ENCODE results near the gene SMPD2.

SMPD2 gene, protein sequence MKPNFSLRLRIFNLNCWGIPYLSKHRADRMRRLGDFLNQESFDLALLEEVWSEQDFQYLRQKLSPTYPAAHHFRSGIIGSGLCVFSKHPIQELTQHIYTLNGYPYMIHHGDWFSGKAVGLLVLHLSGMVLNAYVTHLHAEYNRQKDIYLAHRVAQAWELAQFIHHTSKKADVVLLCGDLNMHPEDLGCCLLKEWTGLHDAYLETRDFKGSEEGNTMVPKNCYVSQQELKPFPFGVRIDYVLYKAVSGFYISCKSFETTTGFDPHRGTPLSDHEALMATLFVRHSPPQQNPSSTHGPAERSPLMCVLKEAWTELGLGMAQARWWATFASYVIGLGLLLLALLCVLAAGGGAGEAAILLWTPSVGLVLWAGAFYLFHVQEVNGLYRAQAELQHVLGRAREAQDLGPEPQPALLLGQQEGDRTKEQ

DNA sequence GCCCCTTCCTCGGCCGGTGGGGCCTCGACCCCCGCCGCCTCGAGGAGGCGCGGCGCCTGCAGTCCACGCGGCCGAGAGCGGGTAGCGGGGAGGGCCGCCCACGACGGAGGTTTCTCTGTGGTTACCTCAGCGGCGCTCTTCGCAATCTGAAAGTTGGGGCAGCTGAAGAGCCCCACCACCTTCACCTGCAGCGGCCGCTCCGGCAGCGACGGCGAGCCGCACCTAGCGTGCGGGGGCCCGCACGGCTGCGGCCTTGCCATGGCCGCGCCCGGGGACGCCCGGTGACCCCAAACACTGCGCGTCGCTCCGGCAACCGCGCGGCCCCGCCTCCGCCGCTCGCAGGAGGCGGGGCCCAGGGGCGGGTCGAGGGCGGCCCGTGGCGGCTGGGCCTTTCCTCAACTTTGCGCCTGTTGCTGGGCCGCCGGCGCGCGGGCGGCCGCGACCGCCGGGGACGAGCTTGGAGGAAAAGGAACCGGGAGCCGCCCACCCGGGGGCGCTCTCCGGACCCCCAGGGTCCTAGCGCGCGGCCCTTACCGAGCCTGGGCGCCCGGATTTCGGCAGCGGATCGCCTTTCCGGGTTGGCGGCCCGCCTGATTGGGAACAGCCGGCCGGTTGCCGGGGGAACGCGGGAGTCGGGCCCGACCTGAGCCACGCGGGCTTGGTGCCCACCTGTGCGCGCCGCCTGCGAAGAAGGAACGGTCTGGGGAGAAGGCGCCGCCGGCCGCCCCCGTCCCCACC, at the start of gene SMPD2, which contains the start of gene PPIL6:
SMPD2 (plus strand) TSS at position 394 of the 738 bp plus-strand sequence. CDS start 398 bp downstream, outside the sequence.
PPIL6 (minus strand) TSS at position 298 of the 738 bp plus-strand sequence; CDS start at position 260, 38 bp downstream.
- peak; percentile 74 to 76 for DNase-seq

DNA sequence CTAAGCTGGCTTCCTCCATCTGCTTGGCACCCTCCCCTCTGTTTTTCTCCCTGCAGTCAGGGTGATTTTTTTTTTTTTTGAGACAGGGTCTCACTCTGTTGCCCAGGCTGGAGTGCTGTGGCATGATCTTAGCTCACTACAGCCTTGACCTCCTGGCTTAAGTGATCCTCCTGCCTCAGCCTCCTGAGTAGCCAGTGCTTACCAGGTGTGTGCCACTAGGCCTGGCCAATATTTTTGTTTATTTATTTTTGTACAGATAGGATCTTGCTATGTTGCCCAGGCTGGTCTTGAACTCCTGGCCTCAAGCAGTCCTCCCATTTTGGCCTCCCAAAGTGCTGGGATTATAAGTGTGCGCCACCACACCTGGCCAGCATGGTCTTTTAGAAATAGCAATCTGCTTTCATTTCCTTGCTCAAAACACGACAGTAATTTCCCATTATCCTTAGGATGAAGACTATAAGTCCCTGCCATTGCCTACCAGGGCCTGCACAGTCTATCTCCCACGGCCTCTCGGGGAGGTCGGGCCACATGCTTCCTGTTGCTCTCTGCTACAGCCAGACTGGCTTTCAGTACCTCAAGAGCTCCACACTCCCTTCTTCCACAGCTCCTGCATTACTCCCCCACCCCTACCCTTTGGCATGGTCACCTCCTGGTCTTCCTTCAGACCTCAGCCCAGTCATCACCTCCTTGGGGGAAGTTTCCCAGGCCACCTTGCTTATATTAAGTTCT, 47.2 kb upstream of the SMPD2 start:
- DNase-seq = no peak

DNA sequence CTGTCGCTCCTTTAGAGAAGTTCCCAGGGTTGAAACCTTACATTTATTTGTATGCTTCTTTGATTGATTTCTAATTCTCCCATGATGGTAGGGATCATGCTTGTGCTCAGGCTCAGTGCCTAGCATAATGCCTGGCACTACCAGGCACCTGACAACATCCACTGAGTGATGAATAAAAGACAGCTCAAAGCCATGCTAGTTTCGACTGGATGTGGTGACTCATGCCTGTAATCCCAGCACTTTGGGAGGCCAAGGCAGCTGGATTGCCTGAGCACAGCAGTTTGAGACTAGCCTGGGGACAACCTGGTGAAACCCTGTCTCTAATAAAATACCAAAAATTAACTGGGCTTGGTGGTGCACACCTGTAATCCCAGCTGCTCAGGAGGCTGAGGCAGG, 46.6 kb upstream of the SMPD2 start:
- DNase-seq = no peak

DNA sequence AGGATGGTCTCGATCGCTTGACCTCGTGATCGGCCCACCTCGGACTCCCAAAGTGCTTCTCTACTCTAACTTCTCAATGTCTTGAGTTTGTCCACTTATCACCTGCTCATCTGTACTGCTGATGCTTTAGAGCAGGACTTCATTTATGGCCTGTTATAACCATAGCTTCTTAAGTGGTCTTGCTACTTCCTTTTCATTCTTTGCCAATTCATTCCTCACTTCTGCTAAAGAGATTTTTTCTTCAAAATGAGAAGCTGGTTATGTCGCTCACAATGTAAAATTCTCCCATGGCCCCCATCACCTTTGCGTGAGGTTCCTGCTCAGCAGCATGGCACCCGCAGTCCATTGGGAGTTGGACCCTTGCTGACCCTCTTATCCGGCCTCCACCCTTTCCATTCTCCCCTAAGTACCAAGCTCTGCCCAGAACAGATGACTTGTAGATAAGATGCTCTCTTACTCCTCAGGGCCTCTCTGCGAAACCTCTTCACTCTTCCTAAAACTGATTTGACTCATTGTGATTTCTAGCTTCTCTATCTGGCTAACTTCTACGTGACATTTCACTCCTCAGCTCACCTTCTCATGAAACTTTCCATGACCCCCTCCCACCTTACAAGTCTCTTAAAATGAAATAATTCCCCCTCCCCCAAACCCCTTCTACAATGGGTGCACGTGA, 44.3 kb upstream of the SMPD2 start:
- no peak for DNase-seq

DNA sequence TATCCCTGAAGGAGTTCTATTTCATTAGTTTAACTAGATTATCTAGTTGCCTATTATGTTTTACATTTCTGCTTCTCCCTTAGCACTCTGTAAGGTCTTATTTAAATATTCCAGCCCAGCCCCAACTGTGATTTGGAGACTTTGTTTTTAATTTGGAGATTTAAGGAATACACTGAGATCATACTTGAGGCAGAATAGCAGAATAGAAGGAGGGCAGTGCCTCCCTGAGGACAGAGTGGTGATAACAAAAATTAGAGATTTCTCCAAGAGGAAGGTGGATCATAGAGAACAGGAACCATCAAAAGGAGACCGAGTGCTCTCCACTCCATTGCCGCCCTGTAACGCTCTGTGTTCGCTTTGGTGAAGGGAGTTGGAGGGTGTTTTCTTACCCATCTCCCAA, 43.5 kb upstream of the SMPD2 start:
- DNase-seq = no peak

DNA sequence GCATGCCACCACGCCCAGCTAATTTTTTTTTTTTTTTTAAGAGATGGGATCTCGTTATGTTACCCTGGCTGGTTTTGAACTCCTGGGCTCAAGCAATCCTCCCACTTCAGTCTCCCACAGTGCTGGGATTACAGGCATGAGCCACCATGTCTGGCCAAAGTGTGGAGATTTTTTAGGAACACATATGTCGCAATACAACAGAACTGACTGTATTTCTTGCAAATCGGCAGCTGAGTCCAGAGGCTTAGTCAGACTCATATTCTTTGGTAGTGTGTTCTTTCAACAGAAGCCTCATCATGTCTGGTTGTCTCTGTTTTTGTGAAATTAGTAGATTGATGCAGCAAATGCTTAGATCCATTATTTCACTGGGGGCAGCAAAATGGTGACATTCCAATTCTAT, 34.3 kb upstream of the SMPD2 start:
- no peak for DNase-seq

DNA sequence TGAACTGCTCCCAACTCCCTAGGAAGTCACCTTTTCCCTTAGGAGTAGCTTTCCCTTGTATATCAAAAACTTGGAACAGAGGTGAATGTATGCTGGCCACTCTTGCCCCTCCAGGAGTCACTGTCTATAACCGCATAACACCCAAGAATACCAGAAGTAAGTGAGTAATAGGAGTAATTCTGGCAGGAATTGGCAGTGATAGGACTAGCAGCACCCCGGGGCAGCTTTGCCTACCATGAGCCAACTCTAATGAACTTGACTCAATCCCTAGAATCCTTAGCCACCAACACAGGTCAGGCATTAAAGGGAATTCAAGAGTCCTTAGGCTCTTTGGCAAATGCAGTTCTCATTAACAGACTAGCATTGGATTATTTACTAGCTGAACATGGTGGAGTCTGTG, 29.5 kb upstream of the SMPD2 start:
- DNase-seq = no peak

DNA sequence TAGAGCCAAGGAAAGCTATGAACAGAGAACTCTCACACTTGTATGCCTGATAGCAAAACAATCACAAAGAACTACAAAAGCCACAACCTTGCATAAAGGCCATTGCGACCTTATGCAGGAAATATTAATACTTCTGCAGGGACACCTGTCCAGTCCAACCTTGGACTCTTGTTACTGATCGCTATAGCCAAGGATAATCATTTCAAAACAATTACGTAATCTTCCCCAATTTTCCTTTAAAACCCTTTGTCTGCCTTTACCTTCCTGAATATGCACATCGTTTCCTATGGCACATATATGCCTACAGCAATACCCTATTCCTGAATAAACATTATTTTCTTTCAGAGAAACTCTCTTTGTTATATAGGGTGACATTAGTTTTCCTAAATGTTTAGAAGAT, 22.9 kb upstream of the SMPD2 start:
- no peak for DNase-seq

DNA sequence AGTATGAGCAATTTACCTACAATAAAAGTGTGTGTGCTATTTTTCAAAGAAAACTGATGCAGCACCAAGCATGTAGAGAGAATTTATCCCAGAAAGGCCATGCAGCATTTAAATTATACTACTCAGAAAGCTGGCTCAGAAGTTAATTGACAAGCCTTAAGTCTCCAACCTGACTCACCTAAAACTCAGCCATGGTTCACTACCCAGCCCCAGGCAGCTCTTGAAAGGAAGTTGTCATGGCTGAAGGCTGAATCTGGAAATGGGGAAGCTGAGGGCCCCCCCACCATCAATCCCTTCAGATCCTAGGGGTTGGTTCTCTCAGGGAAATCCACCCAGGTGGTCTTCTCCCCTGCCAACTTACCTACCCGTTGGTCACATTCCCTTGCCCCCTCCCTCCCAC, 19.8 kb upstream of the SMPD2 start:
- DNase-seq = no peak

DNA sequence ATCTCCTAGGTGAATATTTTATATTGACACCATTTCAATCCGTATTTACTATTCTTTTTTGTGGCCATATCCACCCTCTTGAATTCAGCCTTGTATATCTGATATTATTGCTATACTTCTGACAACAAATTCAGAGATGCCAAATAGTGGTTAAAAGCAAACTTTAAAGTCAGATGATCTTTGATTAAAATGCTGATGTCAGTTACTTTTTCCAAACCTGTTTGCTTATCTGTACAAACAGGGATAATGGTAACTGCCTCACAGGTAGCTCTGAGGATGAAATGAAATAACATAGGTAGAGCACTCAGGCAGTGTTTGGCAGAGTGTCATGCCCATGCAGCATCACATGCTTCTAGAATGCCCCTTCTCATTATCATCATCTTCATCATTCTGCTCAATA, 19.3 kb upstream of the SMPD2 start:
- no peak for DNase-seq

DNA sequence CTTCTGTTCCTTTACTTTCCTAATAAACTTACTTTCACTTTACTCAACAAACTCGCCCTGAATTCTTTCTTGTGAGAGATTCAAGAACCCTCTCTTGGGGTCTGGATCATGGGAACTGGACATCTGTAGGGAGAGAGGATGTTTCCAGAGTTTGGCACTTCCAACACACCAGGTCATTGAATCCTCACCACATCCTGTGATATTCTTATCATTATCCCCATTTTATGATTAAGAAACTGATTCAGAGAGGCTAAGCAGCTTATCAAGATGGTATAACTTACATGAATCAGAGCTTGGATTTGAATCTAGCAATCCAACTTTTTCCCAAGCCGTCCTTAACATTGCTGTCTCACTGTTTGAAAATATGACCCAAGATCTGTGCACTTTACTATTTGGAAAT, 15.6 kb upstream of the SMPD2 start:
- no peak for DNase-seq

DNA sequence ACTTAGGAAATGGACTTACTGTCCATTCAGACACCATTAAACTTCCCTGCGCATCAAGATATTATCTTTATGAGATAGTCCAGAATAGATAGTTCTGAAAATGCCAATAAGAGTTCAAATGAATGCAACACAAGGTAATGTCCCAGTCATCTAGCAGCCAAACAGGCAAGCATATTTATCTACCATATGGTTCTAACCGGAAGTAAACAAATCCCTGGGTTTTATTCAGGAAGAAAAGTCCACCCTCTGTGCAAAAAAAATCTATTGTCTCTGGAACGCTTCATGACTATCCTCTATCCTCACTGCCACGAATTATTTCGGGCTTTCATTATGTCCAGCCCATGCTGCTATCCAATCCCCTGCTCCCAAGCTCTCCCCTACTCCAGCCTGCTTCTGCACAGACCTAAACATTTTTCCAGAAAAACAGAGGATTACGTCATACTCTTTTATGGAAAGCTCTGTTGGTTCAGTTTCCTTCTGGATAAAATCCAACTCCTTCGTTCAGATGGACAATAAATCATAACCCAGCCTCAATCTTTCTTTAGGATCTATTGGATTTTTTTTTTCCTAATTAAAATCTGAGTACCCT, 11.5 kb upstream of the SMPD2 start:
- DNase-seq = no peak

DNA sequence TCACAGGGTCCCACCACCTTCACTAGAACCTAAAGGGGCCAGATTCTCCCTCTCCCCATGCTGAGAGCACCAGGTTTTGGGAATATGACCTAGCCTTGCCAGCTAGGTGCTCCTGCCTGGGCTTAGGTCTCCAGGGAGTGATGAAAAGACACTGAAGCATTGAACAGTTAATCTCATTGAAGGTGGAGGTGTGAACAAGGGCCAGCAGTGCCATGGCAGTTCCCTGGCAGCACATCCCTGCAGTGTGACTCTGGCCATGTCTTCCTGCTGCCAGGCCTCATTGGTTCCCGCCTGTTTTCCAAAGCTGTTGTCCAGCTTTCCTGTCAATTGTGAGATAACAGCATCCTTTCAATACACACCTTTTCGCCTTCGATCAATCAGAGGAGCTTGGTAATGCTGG, 11.0 kb upstream of the SMPD2 start:
- DNase-seq = no peak

DNA sequence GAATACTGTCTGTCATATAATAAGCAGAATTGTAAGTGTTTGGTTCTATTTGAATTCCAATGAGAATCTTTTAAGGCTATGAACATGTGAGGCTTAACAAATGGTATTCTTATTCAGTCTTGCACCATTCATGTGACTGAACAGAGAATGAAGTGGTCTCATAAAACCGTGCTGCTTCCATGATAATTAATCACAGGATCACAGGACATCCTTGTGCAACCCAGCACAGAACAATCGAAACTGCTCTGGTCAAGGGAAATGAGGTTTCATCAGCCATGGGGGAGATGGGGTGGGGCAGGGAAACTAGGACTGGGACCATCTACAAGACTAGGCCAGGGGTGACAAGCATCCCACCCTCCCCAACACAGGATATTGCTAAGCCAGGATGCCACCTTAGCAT, 6.1 kb upstream of the SMPD2 start:
- DNase-seq = no peak

DNA sequence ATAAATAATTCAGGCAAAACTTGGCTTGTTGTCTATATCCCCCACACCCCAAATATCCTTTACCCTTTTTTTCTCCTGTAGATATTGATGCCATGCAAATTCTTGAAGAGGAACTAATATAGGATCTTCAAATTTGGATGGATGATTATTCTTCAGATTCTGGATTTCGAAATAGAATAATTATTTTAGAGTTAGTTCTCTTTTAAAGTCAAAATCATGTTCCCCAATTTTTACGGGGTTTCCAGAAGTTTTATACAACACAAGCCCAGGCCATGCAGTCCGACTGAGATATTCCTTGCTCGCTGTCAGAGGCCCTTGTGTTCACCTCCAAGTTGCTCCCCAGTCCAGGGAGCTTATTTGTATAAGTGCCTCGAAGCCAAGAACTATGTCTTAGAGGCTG, 4.5 kb upstream of the SMPD2 start:
- DNase-seq = no peak

DNA sequence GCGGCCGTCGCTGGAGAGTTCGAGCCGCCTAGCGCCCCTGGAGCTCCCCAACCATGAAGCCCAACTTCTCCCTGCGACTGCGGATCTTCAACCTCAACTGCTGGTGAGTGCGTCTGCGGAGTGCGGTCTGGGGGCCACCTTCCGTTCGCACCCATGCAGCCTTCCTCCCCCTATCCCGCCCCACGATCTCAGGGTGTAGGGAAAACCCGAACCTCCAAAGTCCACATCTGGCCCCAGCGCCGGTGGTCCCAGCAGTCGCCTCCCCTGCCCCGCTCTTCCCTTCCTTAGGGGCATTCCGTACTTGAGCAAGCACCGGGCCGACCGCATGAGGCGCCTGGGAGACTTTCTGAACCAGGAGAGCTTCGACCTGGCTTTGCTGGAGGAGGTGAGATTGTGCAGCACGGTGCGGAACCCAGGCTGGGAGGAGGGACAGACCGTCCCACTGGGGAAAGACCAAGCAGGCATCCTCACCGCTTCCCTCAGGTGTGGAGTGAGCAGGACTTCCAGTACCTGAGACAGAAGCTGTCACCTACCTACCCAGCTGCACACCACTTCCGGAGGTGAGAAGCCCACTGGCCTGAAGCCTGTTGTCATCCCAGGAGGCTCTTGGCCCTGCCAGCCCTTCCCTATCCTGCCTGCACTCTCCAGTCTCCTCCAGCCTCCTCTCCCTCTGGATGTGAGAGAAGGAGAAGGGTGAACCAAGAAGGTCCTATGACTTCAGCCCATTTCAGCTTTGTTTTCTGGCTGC, 719 bp downstream of the SMPD2 start:
- peak; percentile 39 to 49 for DNase-seq

DNA sequence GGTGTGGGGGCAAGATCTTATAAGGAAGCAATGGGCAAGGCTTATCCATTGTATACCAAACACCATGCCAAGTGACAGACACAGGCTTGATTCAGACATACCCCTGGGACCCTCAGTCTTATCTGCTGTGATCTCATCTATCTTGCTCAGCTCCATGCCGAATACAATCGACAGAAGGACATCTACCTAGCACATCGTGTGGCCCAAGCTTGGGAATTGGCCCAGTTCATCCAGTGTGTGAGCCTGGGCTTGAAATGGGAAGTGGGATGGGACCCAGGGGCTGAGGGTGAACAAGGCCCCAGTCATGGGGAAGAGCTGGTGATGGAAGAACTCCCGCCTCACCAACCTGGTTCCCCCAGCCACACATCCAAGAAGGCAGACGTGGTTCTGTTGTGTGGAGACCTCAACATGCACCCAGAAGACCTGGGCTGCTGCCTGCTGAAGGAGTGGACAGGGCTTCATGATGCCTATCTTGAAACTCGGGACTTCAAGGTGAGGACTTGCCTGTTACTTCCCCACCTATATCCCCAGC, 1.9 kb downstream of the SMPD2 start:
- DNase-seq = no peak

DNA sequence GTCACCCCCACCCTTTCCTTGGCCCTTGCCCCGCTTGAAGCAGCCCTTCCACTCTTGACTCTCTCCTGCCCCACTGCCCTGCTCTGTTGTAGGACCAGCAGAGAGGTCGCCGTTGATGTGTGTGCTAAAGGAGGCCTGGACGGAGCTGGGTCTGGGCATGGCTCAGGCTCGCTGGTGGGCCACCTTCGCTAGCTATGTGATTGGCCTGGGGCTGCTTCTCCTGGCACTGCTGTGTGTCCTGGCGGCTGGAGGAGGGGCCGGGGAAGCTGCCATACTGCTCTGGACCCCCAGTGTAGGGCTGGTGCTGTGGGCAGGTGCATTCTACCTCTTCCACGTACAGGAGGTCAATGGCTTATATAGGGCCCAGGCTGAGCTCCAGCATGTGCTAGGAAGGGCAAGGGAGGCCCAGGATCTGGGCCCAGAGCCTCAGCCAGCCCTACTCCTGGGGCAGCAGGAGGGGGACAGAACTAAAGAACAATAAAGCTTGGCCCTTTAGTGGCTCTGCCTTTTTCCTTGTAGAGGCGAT, 3.0 kb downstream of the SMPD2 start:
- DNase-seq = no peak

DNA sequence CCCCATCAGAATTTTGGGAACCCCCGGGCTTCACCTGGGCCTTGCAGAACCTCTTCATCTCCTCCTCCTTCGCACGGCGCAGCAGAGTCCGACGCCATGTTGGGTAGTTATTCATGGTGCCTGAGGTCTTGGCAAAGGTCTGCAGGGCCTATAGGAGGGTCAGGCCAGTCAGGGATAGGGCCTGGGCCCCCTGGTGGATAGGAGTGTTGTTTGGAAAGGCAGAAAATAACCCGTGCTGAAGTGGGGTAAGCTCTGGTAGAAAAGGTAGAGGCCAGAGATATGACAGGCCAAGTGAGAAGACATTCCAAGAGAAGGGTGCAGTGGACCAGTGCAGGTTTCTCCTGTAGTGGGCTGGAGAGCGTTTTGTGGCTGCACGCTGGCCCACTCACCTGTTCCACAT, 4.9 kb downstream of the SMPD2 start:
- no peak for DNase-seq

DNA sequence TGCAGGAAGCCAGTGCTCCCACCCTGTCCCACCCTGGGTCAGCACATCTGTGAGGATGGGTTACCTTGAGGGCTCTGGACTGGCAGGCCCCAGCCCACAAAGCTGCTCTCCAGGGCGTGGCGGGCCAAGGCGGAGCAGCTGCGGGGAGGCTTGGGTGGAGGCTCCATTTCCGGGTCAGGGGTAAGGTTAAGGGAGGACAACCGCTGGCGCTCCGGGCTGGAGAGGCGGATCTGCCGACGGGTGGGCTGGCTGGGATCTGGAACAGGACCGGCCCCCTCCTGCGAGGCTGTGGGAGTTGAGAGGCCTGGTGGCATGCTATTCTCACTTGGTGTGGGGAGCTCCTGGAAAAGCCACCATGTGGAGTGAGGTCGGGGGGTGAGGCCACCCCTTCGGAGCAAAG, 5.5 kb downstream of the SMPD2 start:
- no peak for DNase-seq

DNA sequence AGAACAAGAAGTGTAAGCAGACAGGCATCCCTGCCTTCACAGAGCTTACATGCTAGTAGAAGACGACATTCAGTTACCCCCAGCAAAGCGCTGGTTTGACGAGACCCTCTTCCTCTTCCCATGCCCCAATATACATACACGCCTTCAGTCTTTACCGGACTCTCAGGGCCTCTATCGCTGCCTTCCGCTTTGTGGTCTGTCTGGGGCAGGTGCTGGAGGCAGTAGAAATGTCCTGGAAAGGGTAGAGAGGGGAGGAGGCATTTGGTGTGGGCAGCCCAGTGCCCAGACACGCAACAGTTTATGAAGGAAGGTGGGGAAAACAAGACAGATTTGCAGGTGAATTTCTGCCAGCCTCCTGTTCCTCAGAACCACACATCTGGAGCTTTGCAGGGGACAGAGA, 6.0 kb downstream of the SMPD2 start:
- DNase-seq = no peak

Data from activated CD4-positive, alpha-beta T cell treated with anti-CD3 and anti-CD28 coated beads for 4 hours (primary cell).